GM21526 (cell line): ENCODE results near the gene TPX2.
"Not testable (repeated sequence)": the region's sequence is repeated elsewhere in the genome, so short reads cannot be mapped to it uniquely, and the experiment has no call there.

ENCODE experiments used
- ATAC-seq: cut with Tn5 transposase; IDR thresholded peaks from one replicate; pipeline ENCODE4 v1.9.1; 2021; ENCODE audit warnings: moderate library complexity; ENCODE audit not compliant: unreplicated experiment, low FRiP score

Gene TPX2

GRCh38 chr20:31828016-31828415 is 88.9 kb downstream of the TPX2 start:
- not testable (repeated sequence) for ATAC-seq

- no peak for ATAC-seq
These were observed 90.6 kb downstream of the TPX2 start for GRCh38 chr20:31829731-31830130.

- no peak for ATAC-seq
These were observed 91.4 kb downstream of the TPX2 start for GRCh38 chr20:31830406-31830981.

- no peak for ATAC-seq
These were observed 92.1 kb downstream of the TPX2 start for GRCh38 chr20:31831211-31831610.

GRCh38 chr20:31831771-31832306 is 92.7 kb downstream of the TPX2 start:
- ATAC-seq, result no peak

- no peak for ATAC-seq
These were observed 94.2 kb downstream of the TPX2 start for GRCh38 chr20:31833130-31833930.

GRCh38 chr20:31833931-31834521 is 94.9 kb downstream of the TPX2 start:
- ATAC-seq, result no peak

- ATAC-seq, result no peak
These were observed 96.5 kb downstream of the TPX2 start for GRCh38 chr20:31835554-31835953.

- no peak for ATAC-seq
These were observed 97.1 kb downstream of the TPX2 start for GRCh38 chr20:31835977-31836852.

GRCh38 chr20:31836853-31837608 is 97.9 kb downstream of the TPX2 start:
- ATAC-seq, result no peak

- no peak for ATAC-seq
These were observed 98.9 kb downstream of the TPX2 start for GRCh38 chr20:31837896-31838397.

GRCh38 chr20:31838646-31839292 is 99.7 kb downstream of the TPX2 start:
- ATAC-seq, result no peak

- ATAC-seq, result no peak
These were observed 100.8 kb downstream of the TPX2 start for GRCh38 chr20:31839782-31840487.

- ATAC-seq, result no peak
These were observed 102.1 kb downstream of the TPX2 start for GRCh38 chr20:31840906-31841816.

- no peak for ATAC-seq
These were observed 102.8 kb downstream of the TPX2 start for GRCh38 chr20:31841928-31842327.

GRCh38 chr20:31842471-31843157 is 103.5 kb downstream of the TPX2 start:
- no peak for ATAC-seq

- no peak for ATAC-seq
These were observed 104.2 kb downstream of the TPX2 start for GRCh38 chr20:31843288-31843687.
